A549 (cell line): ENCODE data around the gene NCL. TPM values are rescaled to one million over a fixed set of nuclear protein-coding genes. Genes with fewer than 3 reads are reported as not detected.

Source experiments
- ATAC-seq, 2 experiments: fragments of 200-7000 bp in 1 of 2; fragments of >200 bp in 1 of 2; cut with Nextera tagmentation in 1 of 2; cut with Tn5 transposase in 1 of 2; 3 replicates each; pipeline versions ENCODE4 v1.8.0 to v1.9.1; 2018 to 2020; ENCODE audit warnings: mild to moderate bottlenecking in 1 of 2, moderate library complexity in 1 of 2
- CTCF ChIA-PET: fragments of 300-600 bp; sonication (Branson Sonifier 250); formaldehyde crosslinking; extraction: SDS; loops from one replicate; lab custom pipeline; 2021; ENCODE audit warnings: antibody characterized with exemption, inconsistent platforms; lab: Yijun Ruan, JAX
- POLR2A ChIA-PET: fragments of 350-600 bp; formaldehyde crosslinking; extraction: SDS; loops from one replicate; lab custom pipeline; 2021; ENCODE audit warnings: antibody characterized with exemption, inconsistent platforms; lab: Yijun Ruan, JAX
- DNase-seq, 2 experiments: peaks; one replicate each; pipeline versions ENCODE4 v3.0.0 to v3.0.0-alpha.2; 2011 to 2016; ENCODE audit warnings: low read depth in 1 of 2, low spot score in 1 of 2
- FAIRE-seq: peaks from 2 replicates; lab custom pipeline; 2011; peaks lifted over from hg19 to GRCh38; lab: Jason Lieb, UNC
- H3K27ac ChIP-seq, 2 experiments: fragments of >200 bp; sonication (Bioruptor Twin); formaldehyde crosslinking; 3 replicates each; pipeline ENCODE4 v1.5.1; 2016 to 2017
- H3K4me1 ChIP-seq: fragments of >200 bp; sonication (Bioruptor Twin); formaldehyde crosslinking; 3 replicates; pipeline ENCODE4 v1.6.1; 2016
- H3K4me2 ChIP-seq: fragments of >200 bp; sonication (Bioruptor Twin); formaldehyde crosslinking; 3 replicates; pipeline ENCODE4 v1.6.1; 2016
- H3K4me3 ChIP-seq: fragments of >200 bp; sonication (Bioruptor Twin); formaldehyde crosslinking; 3 replicates; pipeline ENCODE4 v1.5.1; 2016
- H3K9me3 ChIP-seq: fragments of >200 bp; sonication (Bioruptor Twin); formaldehyde crosslinking; 3 replicates; pipeline ENCODE4 v1.6.1; 2016
- ATOH8 ChIP-seq: fragments of 250-450 bp; sonication (Bioruptor Pico); IDR thresholded peaks from 2 replicates; pipeline ENCODE4 v1.5.0; 2020; ENCODE audit warnings: low read depth, mild to moderate bottlenecking, moderate library complexity
- BCL3 ChIP-seq: fragments of >200 bp; sonication (Bioruptor Twin); formaldehyde crosslinking; IDR thresholded peaks from 3 replicates; pipeline ENCODE4 v1.6.1; 2016
- CBX8 ChIP-seq: fragments of 200-600 bp; sonication (generic); IDR thresholded peaks from 2 replicates; pipeline ENCODE4 v1.6.1; 2016
- CEBPB ChIP-seq, 2 experiments: fragments of >200 bp in 1 of 2; sonication (Bioruptor Twin) in 1 of 2; formaldehyde crosslinking in 1 of 2; IDR thresholded peaks; 2 replicates each; pipeline ENCODE4 v1.6.1; 2012 to 2016
- E2F6 ChIP-seq: IDR thresholded peaks from 2 replicates; pipeline ENCODE4 v1.6.1; 2012; ENCODE audit warnings: low read depth, borderline replicate concordance
- EHMT2 ChIP-seq: fragments of 200-600 bp; sonication (generic); IDR thresholded peaks from 2 replicates; pipeline ENCODE4 v1.6.1; 2016; ENCODE audit warnings: antibody characterized with exemption, low read depth, mild to moderate bottlenecking, moderate library complexity
- ESRRA ChIP-seq: fragments of 150-350 bp; IDR thresholded peaks from 2 replicates; pipeline ENCODE4 v1.6.1; 2014; ENCODE audit warnings: mild to moderate bottlenecking, low read length, borderline replicate concordance
- FOSB ChIP-seq: fragments of 250-450 bp; sonication (Bioruptor Pico); IDR thresholded peaks from 2 replicates; pipeline ENCODE4 v1.5.0; 2020; ENCODE audit warnings: mild to moderate bottlenecking, moderate library complexity
- FOSL2 ChIP-seq, 2 experiments: fragments of 450-650 bp in 1 of 2; fragments of >200 bp in 1 of 2; sonication (Bioruptor Twin) in 1 of 2; formaldehyde crosslinking; IDR thresholded peaks; 2 replicates each; pipeline versions ENCODE4 v1.5.0 to v1.6.1; 2016 to 2020; ENCODE audit warnings: mild to moderate bottlenecking in 1 of 2, moderate library complexity in 1 of 2
- FOXS1 ChIP-seq: fragments of 250-450 bp; sonication (Bioruptor Pico); IDR thresholded peaks from 2 replicates; pipeline ENCODE4 v1.5.0; 2020; ENCODE audit warnings: mild to moderate bottlenecking, moderate library complexity
- HOXA7 ChIP-seq: fragments of 250-450 bp; sonication (Bioruptor Pico); IDR thresholded peaks from 2 replicates; pipeline ENCODE4 v1.5.0; 2020; ENCODE audit warnings: mild to moderate bottlenecking, moderate library complexity
- JUN ChIP-seq, 2 experiments: fragments of >200 bp; sonication (Bioruptor Twin); formaldehyde crosslinking; IDR thresholded peaks; 2 replicates in 1 of 2; 3 replicates in 1 of 2; pipeline ENCODE4 v1.6.1; 2016 to 2017
- KDM5A ChIP-seq: fragments of 200-600 bp; sonication (generic); IDR thresholded peaks from 2 replicates; pipeline ENCODE4 v1.6.1; 2016; ENCODE audit warnings: antibody characterized with exemption, mild to moderate bottlenecking
- MAFK ChIP-seq: fragments of 450-650 bp; IDR thresholded peaks from 2 replicates; pipeline ENCODE4 v1.6.1; 2014; ENCODE audit not compliant: partially characterized antibody
- NFE2L2 ChIP-seq: fragments of 150-350 bp; conservative IDR thresholded peaks from 2 replicates; pipeline ENCODE4 v1.6.1; 2014; ENCODE audit warnings: low read length
- NPAS2 ChIP-seq: fragments of 250-450 bp; sonication (Bioruptor Pico); IDR thresholded peaks from 2 replicates; pipeline ENCODE4 v1.8.0; 2022; ENCODE audit warnings: mild to moderate bottlenecking, moderate library complexity, borderline replicate concordance
- PBX3 ChIP-seq: IDR thresholded peaks from 2 replicates; pipeline ENCODE4 v1.6.1; 2012
- PHF8 ChIP-seq: fragments of 200-600 bp; sonication (generic); IDR thresholded peaks from 2 replicates; pipeline ENCODE4 v1.6.1; 2016; ENCODE audit warnings: low read depth, mild to moderate bottlenecking, antibody characterized with exemption, moderate library complexity, borderline replicate concordance
- POLR2A ChIP-seq: IDR thresholded peaks from 2 replicates; pipeline ENCODE4 v1.6.1; 2012; ENCODE audit warnings: mild to moderate bottlenecking, low read length
- RCOR1 ChIP-seq: fragments of 150-350 bp; IDR thresholded peaks from 2 replicates; pipeline ENCODE4 v1.6.1; 2014; ENCODE audit warnings: antibody characterized with exemption, low read length, low read depth
- RFX5 ChIP-seq: fragments of 450-650 bp; IDR thresholded peaks from 2 replicates; pipeline ENCODE4 v1.7.1; 2014; ENCODE audit warnings: antibody characterized with exemption, mild to moderate bottlenecking, moderate library complexity
- SMC3 ChIP-seq: fragments of >200 bp; sonication (Bioruptor Twin); formaldehyde crosslinking; IDR thresholded peaks from 3 replicates; pipeline ENCODE4 v1.6.1; 2018; ENCODE audit warnings: inconsistent platforms
- TFCP2L1 ChIP-seq: fragments of 250-450 bp; sonication (Bioruptor Pico); IDR thresholded peaks from 2 replicates; pipeline ENCODE4 v1.5.0; 2021; ENCODE audit warnings: mild to moderate bottlenecking
- WGBS: methylation state at CpG from one replicate; pipeline ENCODE4 v1.1.6; 2017; ENCODE audit errors: missing lambda C conversion rate; 5-methylcytosine and 5-hydroxymethylcytosine counted together
- polyA plus RNA-seq, 4 experiments: library from polyadenylated mRNA; depleted of rRNA in 3 of 4; stranded (reverse); fragments of >200 nt; fragmentation: RNase III in 1 of 4; extraction: RNeasy Plus Mini Kit Qiagen cat#74134 plus additional on column Dnase treatment in 1 of 4; gene quantifications; 2 replicates in 3 of 4; 3 replicates in 1 of 4; pipeline ENCODE4 v1.2.3, GENCODE V29; 2011 to 2017

NCL gene
- polyA plus RNA-seq, 2 of the 4 experiments (the other 2 are of a cell fraction) = 390 to 766 TPM

- 76% methylated on average over 5 of the region's 5 CpGs for WGBS
- FAIRE-seq = no peak
- Histone ChIP-seq H3K9me3 (no peaks in the 10 kb centered on the region), H3K4me1 (no peaks in the 10 kb centered on the region), H3K27ac (no peak overlapping the region), H3K4me2 (no peak overlapping the region), H3K4me3 (no peak overlapping the region)
- no peak for ATAC-seq
- ChIA-PET CTCF (interaction anchor here (0.9 to 1.6 kb wide), 4 partner anchors 9 to 69 kb away, joined by 3 to 6 read pairs (median 3); no protein-coding TSS in a partner anchor), POLR2A (no interaction called here)
- DNase-seq = no peak
- no peak for TF ChIP-seq RFX5
- TF ChIP-seq NPAS2 (CRISPR knock-in tag) = no peak
- no peak for TF ChIP-seq EHMT2
- no peak for TF ChIP-seq FOSL2 (IDR thresholded peaks at IDR 0.05)
- no peak for TF ChIP-seq FOSL2 (CRISPR knock-in tag; IDR thresholded peaks at IDR 0.05)
- no peak for TF ChIP-seq ESRRA
- no peak for TF ChIP-seq ATOH8
- no peak for TF ChIP-seq RCOR1
- TF ChIP-seq CBX8 = no peak
- no peak for TF ChIP-seq FOSB
- TF ChIP-seq FOXS1 (CRISPR knock-in tag) = no peak
- no peak for TF ChIP-seq KDM5A
- TF ChIP-seq E2F6 = no peak
- TF ChIP-seq PHF8 = no peak
- TF ChIP-seq POLR2A = no peak
- TF ChIP-seq JUN (IDR thresholded peaks at IDR 0.05) = no peak
- TF ChIP-seq BCL3 = no peak
- no peak for TF ChIP-seq MAFK
- no peak for TF ChIP-seq NFE2L2
Measured at GRCh38 chr2:231488331-231488730, 24.0 kb upstream of the NCL start.

- Histone ChIP-seq H3K4me2 (no peak overlapping the region), H3K9me3 (no peaks in the 10 kb centered on the region), H3K27ac (no peak overlapping the region), H3K4me1 (peaks cover 4% of the 10 kb centered on the region; the same call in 1 of the 3 replicates), H3K4me3 (no peak overlapping the region)
- POLR2A ChIA-PET = no interaction called here
- DNase-seq (no peak), ATAC-seq (no peak), FAIRE-seq (no peak)
- WGBS = 81% methylated on average over 6 of the region's 6 CpGs
- CTCF ChIA-PET = interaction anchor here (0.6 to 1.6 kb wide), 4 partner anchors 9 to 77 kb away, joined by 3 to 6 read pairs (median 4); no protein-coding TSS in a partner anchor
- TF ChIP-seq PBX3 (no peak), BCL3 (no peak), TFCP2L1 (CRISPR knock-in tag) (no peak), ATOH8 (no peak), RCOR1 (no peak), SMC3 (no peak), HOXA7 (CRISPR knock-in tag) (no peak), ESRRA (no peak), KDM5A (no peak), CEBPB (IDR thresholded peaks at IDR 0.05) (no peak)
- TF ChIP-seq, all 56 proteins: peak for 0
Measured at GRCh38 chr2:231486851-231487596, 22.7 kb upstream of the NCL start.
